Natural killer cell (primary cell): ENCODE data around the gene ZNF491. TPM values are rescaled to one million over a fixed set of nuclear protein-coding genes. Genes with fewer than 3 reads are reported as not detected.

ENCODE experiments used
- ATAC-seq, 3 donors: fragments of 150-1000 bp in 2 of 3; fragments of 200-7000 bp in 1 of 3; cut with Tn5 transposase; 1 replicate in 1 of 3; 2 replicates in 2 of 3; pipeline ENCODE4 v1.10.0; 2021; ENCODE audit warnings: mild to moderate bottlenecking in 2 of 3, moderate library complexity in 2 of 3
- DNase-seq, 2 donors: peaks; one replicate each; pipeline versions ENCODE4 v3.0.0 to v3.0.0-alpha.2; 2013 to 2021; ENCODE audit warnings: mixed read lengths in 1 of 2
- H3K27ac ChIP-seq: one replicate; pipeline ENCODE4 v1.5.1; 2013; ENCODE audit warnings: mild to moderate bottlenecking, low read length
- H3K27me3 ChIP-seq: one replicate; pipeline ENCODE4 v1.6.1; 2013; ENCODE audit warnings: low read length; ENCODE audit not compliant: control insufficient read depth, insufficient read depth
- H3K36me3 ChIP-seq: one replicate; pipeline ENCODE4 v1.6.1; 2013; ENCODE audit warnings: low read length; ENCODE audit not compliant: control insufficient read depth, insufficient read depth
- H3K4me1 ChIP-seq: one replicate; pipeline ENCODE4 v1.6.1; 2013; ENCODE audit warnings: low read length; ENCODE audit not compliant: control insufficient read depth, insufficient read depth
- H3K4me3 ChIP-seq: one replicate; pipeline ENCODE4 v1.5.1; 2013; ENCODE audit warnings: low read length
- H3K9me3 ChIP-seq: one replicate; pipeline ENCODE4 v1.6.1; 2013; ENCODE audit warnings: low read length; ENCODE audit not compliant: control insufficient read depth, insufficient read depth
- H3K27ac Mint-ChIP-seq, 2 donors: one replicate each; pipeline ENCODE4 v1.8.0; 2022; ENCODE audit warnings: mild to moderate bottlenecking in 2 of 2, mixed read lengths in 2 of 2, moderate library complexity in 1 of 2
- H3K27me3 Mint-ChIP-seq, 2 donors: one replicate each; pipeline ENCODE4 v1.8.0; 2022; ENCODE audit warnings: low read depth in 2 of 2, mixed read lengths in 2 of 2
- H3K36me3 Mint-ChIP-seq: one replicate; pipeline ENCODE4 v1.8.0; 2022; ENCODE audit warnings: mixed read lengths
- H3K4me1 Mint-ChIP-seq, 2 donors: one replicate each; pipeline ENCODE4 v1.8.0; 2022; ENCODE audit warnings: mixed read lengths in 2 of 2
- H3K4me3 Mint-ChIP-seq: one replicate; pipeline ENCODE4 v1.8.0; 2022; ENCODE audit warnings: mild to moderate bottlenecking, moderate library complexity, mixed read lengths
- H3K9me3 Mint-ChIP-seq, 2 donors: one replicate each; pipeline ENCODE4 v1.8.0; 2022; ENCODE audit warnings: mixed read lengths in 2 of 2
- WGBS: methylation state at CpG from one replicate; pipeline ENCODE4 v1.1.7; 2013; ENCODE audit warnings: missing lambda C conversion rate; ENCODE audit not compliant: insufficient coverage; 5-methylcytosine and 5-hydroxymethylcytosine counted together
- intact Hi-C: fragments of 100-400 bp; cut with micrococcal nuclease; formaldehyde crosslinking; loops from one replicate; pipeline ENCODE4 v1.14.2; 2022
- total RNA-seq, 4 donors: library from RNA; stranded (reverse); fragments of 120-200 nt in 1 of 4; gene quantifications; one replicate each; pipeline versions ENCODE4 v1.2.3 to v1.2.4, GENCODE V29; 2013 to 2022
- TF ChIP-seq, protein P1 (sequence below): fragments of 200-600 bp; IDR thresholded peaks from one replicate; pipeline ENCODE4 v1.8.0; 2022; ENCODE audit warnings: antibody characterized with exemption

Gene ZNF491
- total RNA-seq, 3 donors from 2014 or later (not counting 1 experiment from before 2014, with no cell fraction given) = 1.9 to 3.8 (median 3.7) TPM

DNA sequence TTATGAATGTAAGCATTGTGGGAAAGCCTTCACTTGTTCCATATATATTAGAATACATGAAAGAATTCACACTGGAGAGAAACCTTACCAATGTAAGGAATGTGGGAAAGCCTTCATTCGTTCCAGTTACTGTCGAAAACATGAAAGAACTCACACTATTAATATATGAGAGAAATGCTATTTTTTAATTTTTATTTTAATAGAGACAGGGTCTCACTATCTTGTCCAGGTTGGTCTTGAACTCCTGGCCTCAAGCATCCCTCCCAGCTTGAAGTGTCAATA is 8.7 kb downstream of the ZNF491 start:
- ATAC-seq = no peak
- Histone ChIP-seq H3K4me1 (no peaks in the 10 kb centered on the region), H3K9me3 (peaks cover 31% of the 10 kb centered on the region), H3K27ac (no peak overlapping the region), H3K27me3 (no peaks in the 10 kb centered on the region), H3K36me3 (no peaks in the 10 kb centered on the region), H3K4me3 (no peak overlapping the region)
- TF ChIP-seq, protein P1, sequence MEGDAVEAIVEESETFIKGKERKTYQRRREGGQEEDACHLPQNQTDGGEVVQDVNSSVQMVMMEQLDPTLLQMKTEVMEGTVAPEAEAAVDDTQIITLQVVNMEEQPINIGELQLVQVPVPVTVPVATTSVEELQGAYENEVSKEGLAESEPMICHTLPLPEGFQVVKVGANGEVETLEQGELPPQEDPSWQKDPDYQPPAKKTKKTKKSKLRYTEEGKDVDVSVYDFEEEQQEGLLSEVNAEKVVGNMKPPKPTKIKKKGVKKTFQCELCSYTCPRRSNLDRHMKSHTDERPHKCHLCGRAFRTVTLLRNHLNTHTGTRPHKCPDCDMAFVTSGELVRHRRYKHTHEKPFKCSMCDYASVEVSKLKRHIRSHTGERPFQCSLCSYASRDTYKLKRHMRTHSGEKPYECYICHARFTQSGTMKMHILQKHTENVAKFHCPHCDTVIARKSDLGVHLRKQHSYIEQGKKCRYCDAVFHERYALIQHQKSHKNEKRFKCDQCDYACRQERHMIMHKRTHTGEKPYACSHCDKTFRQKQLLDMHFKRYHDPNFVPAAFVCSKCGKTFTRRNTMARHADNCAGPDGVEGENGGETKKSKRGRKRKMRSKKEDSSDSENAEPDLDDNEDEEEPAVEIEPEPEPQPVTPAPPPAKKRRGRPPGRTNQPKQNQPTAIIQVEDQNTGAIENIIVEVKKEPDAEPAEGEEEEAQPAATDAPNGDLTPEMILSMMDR = no peak
- Mint-ChIP-seq H3K4me3 (no peak overlapping the region), H3K4me1 (no peaks in the 10 kb centered on the region), H3K9me3 (peaks cover 0 to 10% of the 10 kb centered on the region in 2 donors), H3K36me3 (peaks cover 17% of the 10 kb centered on the region), H3K27me3 (no peaks in the 10 kb centered on the region), H3K27ac (no peak overlapping the region)
- intact Hi-C loops = no loop called here
- no CpG with 5 or more reads among the region's 2 CpGs for WGBS
- DNase-seq = no peak

DNA sequence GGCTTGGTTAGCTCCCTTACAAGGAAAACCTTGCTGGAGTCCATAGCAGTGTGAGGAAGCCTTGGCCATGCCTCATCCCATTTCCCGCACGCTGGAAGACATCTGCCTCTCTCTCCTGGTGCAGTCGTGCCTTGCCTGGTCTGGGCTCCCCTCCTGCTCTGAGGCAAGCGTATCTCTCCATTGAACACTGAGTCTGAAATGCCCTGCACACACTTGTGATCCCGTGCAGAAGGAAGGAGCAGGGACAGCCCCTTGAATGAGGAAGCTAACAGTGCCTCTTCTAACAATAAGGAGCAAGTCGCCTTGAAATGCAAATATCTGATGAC is 15.3 kb downstream of the ZNF491 start:
- Mint-ChIP-seq H3K27me3 (no peaks in the 10 kb centered on the region), H3K9me3 (no peaks in the 10 kb centered on the region), H3K4me3 (peak overlapping the region; percentile 95), H3K4me1 (peaks cover 25 to 32% of the 10 kb centered on the region in 2 donors), H3K36me3 (no peaks in the 10 kb centered on the region), H3K27ac (peak overlapping the region; percentile 77 to 91)
- H3K27me3 ChIP-seq = no peaks in the 10 kb centered on the region
- no peak overlapping the region for H3K27ac ChIP-seq
- H3K36me3 ChIP-seq = no peaks in the 10 kb centered on the region
- 6% methylated on average over 6 of the region's 6 CpGs for WGBS
- peaks cover 17% of the 10 kb centered on the region for H3K4me1 ChIP-seq
- H3K9me3 ChIP-seq = no peaks in the 10 kb centered on the region
- TF ChIP-seq, protein P1 = no peak
- peak overlapping the region; percentile 83 for H3K4me3 ChIP-seq
- ATAC-seq (peak; percentile 11 to 28 (median 20)), DNase-seq (no peak)
- intact Hi-C loops = loop anchor here (1.0 to 5.0 kb wide), 2 partner anchors 15 to 34 kb away; partner anchors contain the start of genes ZNF439 and ZNF491

DNA sequence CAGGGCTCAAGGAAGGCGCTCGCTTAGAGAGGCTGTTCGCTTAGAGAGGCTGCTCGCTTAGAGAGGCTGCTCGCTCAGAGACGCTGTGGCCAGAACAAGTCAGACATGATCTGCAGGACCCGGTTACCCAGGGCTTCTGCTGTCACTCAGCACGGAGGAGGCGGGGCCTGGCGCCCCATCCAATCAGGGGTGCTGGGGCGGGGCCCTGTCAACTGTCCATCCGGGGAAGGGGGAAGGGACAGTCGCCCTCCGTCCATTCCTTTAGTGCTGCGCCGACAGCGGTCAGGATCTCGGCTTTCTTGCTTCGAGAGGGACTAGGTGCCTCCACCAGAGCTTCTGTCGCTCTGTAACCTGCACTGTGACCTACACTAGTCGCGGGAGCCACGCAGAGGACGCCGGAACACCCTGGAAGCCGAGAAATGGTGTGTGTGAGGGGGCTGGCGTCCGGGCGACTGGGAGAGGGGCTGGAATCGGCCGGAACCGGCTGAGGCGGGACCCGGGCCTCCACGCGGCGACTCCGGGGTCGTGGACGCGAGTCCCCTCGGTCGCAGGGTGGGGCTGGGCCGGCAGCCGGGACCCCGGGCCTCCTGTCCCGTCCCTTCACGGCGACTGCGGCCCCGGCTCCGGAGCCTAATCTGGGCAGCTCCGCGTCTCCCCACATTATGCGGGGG is 15.8 kb downstream of the ZNF491 start, which contains the start of gene ZNF440:
Gene ZNF440, plus strand, starts transcription at position 245 of the 671 bp plus-strand sequence. Its CDS starts 175 bp downstream, at position 420.
- Histone ChIP-seq H3K4me1 (peaks cover 17% of the 10 kb centered on the region), H3K9me3 (no peaks in the 10 kb centered on the region), H3K27ac (peak within 1 kb of the TSS; percentile 55), H3K27me3 (no peaks in the 10 kb centered on the region), H3K36me3 (no peaks in the 10 kb centered on the region), H3K4me3 (peak within 1 kb of the TSS; percentile 83)
- TF ChIP-seq, protein P1 = no peak
- Mint-ChIP-seq H3K4me1 (peaks cover 25 to 32% of the 10 kb centered on the region in 2 donors), H3K4me3 (peak within 1 kb of the TSS; percentile 95), H3K27me3 (no peaks in the 10 kb centered on the region), H3K36me3 (no peaks in the 10 kb centered on the region), H3K9me3 (no peaks in the 10 kb centered on the region), H3K27ac (peak within 1 kb of the TSS; percentile 77 to 91)
- ATAC-seq = peak; percentile 99 to 100 (median 99)
- WGBS = under 1% methylated on average over 55 of the region's 55 CpGs
- intact Hi-C loops = loop anchor here (1.0 to 5.0 kb wide), 2 partner anchors 16 to 33 kb away; partner anchors contain the start of genes ZNF439 and ZNF491
- DNase-seq = peak; percentile 84 to 92
